ENCODE measurements around the gene RABGAP1L.

Gene RABGAP1L

DNA sequence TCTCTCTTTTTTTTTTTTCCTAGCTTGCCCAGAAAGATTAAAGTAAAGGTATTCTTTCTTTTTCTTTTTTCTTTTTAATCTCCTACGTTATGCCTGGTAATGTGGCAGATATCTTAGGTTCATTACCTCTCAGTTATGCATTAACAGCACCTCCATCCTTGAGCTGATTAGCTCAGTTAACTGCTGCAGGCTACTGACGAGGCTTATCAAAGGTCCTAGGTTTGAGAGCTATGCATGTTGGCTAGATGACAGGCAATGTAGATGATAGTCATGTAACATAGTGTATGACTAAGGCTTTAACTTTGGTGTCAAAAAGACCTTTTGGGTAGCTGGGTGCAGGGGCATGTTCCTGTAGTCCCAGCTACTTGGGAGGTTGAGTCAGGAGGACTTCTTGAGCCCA is 786.7 kb downstream of the RABGAP1L start:
- ChIA-PET CTCF (interaction anchor here (1.0 to 2.5 kb wide), 3 partner anchors 8 to 12 kb away, joined by 3 to 7 read pairs (median 7); no protein-coding TSS in a partner anchor), POLR2A (no interaction called here)
- DNase-seq (ENCODE audit: extremely low spot score): no peak
- TF ChIP-seq, protein P1, sequence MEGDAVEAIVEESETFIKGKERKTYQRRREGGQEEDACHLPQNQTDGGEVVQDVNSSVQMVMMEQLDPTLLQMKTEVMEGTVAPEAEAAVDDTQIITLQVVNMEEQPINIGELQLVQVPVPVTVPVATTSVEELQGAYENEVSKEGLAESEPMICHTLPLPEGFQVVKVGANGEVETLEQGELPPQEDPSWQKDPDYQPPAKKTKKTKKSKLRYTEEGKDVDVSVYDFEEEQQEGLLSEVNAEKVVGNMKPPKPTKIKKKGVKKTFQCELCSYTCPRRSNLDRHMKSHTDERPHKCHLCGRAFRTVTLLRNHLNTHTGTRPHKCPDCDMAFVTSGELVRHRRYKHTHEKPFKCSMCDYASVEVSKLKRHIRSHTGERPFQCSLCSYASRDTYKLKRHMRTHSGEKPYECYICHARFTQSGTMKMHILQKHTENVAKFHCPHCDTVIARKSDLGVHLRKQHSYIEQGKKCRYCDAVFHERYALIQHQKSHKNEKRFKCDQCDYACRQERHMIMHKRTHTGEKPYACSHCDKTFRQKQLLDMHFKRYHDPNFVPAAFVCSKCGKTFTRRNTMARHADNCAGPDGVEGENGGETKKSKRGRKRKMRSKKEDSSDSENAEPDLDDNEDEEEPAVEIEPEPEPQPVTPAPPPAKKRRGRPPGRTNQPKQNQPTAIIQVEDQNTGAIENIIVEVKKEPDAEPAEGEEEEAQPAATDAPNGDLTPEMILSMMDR (IDR thresholded peaks at IDR 0.05; ENCODE audit: control extremely low read depth, extremely low read depth, low read depth, missing control alignments): no peak

DNA sequence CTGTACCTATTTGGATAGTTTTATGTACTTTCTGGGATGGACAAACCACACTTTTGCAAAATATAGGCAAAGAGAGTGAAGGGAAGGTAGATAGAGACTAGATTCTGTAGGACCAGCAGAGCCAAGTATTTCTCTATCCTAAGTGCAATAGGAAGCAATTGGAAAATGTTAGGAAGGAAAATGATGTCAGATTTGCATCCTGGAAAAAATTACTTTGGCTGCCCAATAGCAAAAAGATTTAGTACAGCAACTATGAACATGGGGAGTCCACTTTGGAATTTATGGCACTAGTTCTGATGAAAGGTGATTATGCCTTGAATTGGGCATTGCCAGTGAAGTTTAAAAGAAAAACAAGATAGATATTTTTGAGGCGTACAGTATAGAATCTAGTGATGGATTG is 789.7 kb downstream of the RABGAP1L start:
- POLR2A ChIA-PET: no interaction called here
- TF ChIP-seq, protein P1 (IDR thresholded peaks at IDR 0.05; ENCODE audit: control extremely low read depth, extremely low read depth, low read depth, missing control alignments): no peak
- DNase-seq (ENCODE audit: extremely low spot score): no peak
- CTCF ChIA-PET: interaction anchor here (1.2 to 1.9 kb wide), 2 partner anchors 10 to 36 kb away, joined by 4 to 5 read pairs; no protein-coding TSS in a partner anchor

DNA sequence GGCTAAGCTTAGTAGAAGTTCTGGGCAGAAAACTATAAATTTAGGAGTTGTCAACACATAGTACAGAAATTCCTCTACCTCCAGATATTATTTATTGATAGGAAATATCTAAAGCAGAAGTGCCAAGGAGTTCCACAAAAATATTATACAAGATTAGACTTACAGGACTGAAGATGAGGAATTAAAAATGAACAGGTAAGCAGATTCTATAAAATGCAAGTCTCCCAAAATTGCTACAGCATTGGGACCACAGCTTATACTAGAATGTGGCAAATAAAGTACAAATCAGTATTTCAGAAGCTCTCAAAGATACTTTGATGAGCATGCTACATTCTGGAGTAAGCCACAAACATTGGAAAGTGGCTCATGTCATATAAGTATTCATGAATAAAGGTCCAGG is 790.3 kb downstream of the RABGAP1L start:
- ChIA-PET POLR2A (no interaction called here), CTCF (interaction anchor here (1.2 to 1.9 kb wide), 3 partner anchors 10 to 37 kb away, joined by 3 to 5 read pairs (median 4); no protein-coding TSS in a partner anchor)
- DNase-seq (ENCODE audit: extremely low spot score): no peak
- TF ChIP-seq, protein P1 (IDR thresholded peaks at IDR 0.05; ENCODE audit: control extremely low read depth, extremely low read depth, low read depth, missing control alignments): no peak

DNA sequence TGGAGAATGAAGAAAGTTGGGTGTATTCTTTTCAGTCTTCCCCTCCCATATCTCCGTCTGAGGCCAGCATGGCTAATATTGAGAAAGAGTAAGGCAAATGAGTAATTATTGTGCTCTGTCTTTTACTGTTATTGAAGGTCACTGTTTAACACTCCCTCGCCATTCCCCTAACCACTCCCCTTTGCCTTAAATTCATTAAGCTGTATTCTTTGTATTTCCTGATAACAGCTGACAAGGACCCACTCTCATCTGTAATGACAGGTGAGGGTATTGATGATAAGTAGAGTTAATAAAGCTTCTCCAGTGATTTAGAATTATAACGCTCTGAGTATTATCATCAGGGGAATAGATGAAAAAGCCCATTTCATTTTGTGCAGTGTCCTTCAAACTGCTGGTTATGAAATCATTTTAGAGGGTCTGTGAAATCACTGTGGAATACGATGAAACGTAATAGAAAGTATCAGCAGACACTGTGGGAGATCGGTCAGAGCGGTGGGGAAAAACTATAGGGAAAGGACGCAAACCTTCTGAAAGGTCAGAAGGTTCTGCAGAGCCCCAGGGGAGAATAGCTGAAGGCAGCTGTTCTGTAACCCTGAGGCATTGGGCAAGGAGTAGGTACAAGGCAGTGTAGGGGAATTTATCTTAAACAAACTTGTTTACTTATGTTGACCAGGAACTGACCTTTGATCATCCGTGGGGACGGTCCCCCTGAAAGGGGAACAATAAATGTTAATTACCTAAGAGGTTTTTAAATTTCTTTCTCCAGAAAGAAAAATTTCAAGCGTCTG is 794.2 kb downstream of the RABGAP1L start:
- ChIA-PET CTCF (interaction anchor here (1.1 to 2.2 kb wide), 8 partner anchors 8 to 45 kb away, joined by 3 to 8 read pairs (median 6); no protein-coding TSS in a partner anchor), POLR2A (interaction anchor here (1.0 kb wide), 1 partner anchor 14 kb away, joined by 6 read pairs; no protein-coding TSS in a partner anchor)
- TF ChIP-seq, protein P1 (IDR thresholded peaks at IDR 0.05; ENCODE audit: control extremely low read depth, extremely low read depth, low read depth, missing control alignments): no peak
- no peak for DNase-seq (ENCODE audit: extremely low spot score)

DNA sequence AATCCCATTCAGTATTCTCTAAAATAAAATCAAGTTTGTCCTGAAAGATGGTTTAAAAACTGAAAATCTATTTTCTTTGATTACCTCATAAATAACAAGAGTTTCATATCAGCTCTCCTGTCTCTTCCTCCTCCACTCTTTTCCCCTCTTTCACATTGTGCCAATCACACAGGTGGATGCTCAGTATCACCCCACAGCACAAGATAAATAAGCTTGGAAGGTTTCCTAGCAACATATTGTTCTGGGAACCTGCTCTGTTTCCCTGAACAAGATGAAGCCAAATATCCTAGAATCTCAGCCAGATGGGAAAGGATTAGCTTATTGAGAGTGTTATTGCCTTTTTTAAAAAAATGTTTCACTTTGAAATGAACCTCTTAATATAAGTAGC is 794.7 kb downstream of the RABGAP1L start:
- DNase-seq (ENCODE audit: extremely low spot score): no peak
- ChIA-PET CTCF (interaction anchor here (1.0 to 2.2 kb wide), 9 partner anchors 8 to 45 kb away, joined by 3 to 8 read pairs (median 5); no protein-coding TSS in a partner anchor), POLR2A (no interaction called here)
- TF ChIP-seq, protein P1 (IDR thresholded peaks at IDR 0.05; ENCODE audit: control extremely low read depth, extremely low read depth, low read depth, missing control alignments): no peak

DNA sequence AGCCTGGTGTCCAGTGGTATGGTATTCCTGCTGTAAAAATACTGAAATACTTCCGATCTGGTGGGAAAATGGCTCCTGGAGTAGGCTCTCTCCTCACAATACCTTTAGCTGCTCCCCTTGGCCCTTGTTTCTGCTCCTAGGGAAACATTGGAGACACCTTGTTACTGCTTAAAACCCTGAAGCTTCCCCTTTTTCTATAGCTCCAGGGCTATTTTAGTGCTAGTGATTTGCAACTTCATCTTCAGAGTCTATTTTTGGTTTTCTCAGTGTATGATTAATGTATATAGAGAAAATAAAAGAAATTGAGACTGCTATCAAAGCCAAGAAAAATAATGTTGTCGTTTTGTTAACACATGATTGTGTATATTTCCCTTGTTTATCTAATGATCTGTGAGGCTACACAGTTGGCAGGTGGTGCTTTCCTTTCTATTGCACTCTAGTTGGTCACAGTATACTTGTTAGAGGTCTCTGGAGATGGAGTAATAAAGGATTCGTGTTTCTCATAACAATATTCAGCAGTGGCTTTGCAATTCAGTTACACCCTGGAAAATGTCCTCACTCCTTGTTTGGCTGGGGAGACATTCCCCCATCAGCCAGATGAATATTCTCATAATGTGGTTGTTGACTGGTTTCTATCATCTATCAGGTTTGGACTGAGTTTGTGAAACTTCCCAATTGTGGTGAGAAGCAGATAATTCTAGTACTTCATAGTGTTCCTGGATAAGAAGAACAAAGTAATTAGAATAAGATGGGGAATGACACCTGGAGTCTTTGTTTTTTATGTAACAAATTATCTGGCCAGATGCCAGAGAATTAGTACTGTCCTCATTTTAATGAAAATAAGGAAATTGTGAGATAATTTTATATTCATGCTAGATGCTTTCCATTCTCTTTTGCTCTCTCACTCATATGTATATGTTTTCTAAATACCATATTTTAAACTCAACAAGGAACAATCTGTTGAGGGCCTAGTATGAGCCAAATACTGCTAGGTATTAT is 795.6 kb downstream of the RABGAP1L start:
- no peak for DNase-seq (ENCODE audit: extremely low spot score)
- TF ChIP-seq, protein P1 (IDR thresholded peaks at IDR 0.05; ENCODE audit: control extremely low read depth, extremely low read depth, low read depth, missing control alignments): no peak
- CTCF ChIA-PET: interaction anchor here (1.0 to 2.0 kb wide), 8 partner anchors 9 to 41 kb away, joined by 3 to 8 read pairs (median 5); no protein-coding TSS in a partner anchor
- POLR2A ChIA-PET: no interaction called here
